LNCaP clone FGC (cell line): ENCODE data around the gene RABGAP1L.
"Not testable (repeated sequence)": the region's sequence is repeated elsewhere in the genome, so short reads cannot be mapped to it uniquely, and the experiment has no call there.

ENCODE experiments used
- DNase-seq: peaks from one replicate; pipeline ENCODE4 v3.0.0-alpha.2; 2011; ENCODE audit warnings: low read depth
- H3K4me3 ChIP-seq: 2 replicates; pipeline ENCODE4 v1.5.1; 2011; ENCODE audit warnings: mild to moderate bottlenecking, low read depth, low read length, control low read depth
- CTCF ChIP-seq: IDR thresholded peaks from 2 replicates; pipeline ENCODE4 v1.5.1; 2012; ENCODE audit warnings: mild to moderate bottlenecking; ENCODE audit not compliant: control insufficient read depth, insufficient read depth; ENCODE audit errors: extremely low read depth

RABGAP1L gene

GRCh38 chr1:174243451-174244000 is 84.2 kb downstream of the RABGAP1L start:
- DNase-seq, result no peak

GRCh38 chr1:174244017-174244416 is 84.7 kb downstream of the RABGAP1L start:
- H3K4me3 ChIP-seq, result no peak overlapping the region
- no peak for DNase-seq
- TF ChIP-seq CTCF, result no peak

More at GRCh38 chr1:174243451-174244000, 84.2 kb downstream of the RABGAP1L start:
- H3K4me3 ChIP-seq, result no peak overlapping the region
- TF ChIP-seq CTCF, result no peak

- DNase-seq, result no peak
- H3K4me3 ChIP-seq, result no peak overlapping the region
- no peak for TF ChIP-seq CTCF
Measured at GRCh38 chr1:174247472-174247871, 88.2 kb downstream of the RABGAP1L start.

GRCh38 chr1:174248041-174248440 is 88.7 kb downstream of the RABGAP1L start:
- DNase-seq, result no peak
- no peak overlapping the region for H3K4me3 ChIP-seq
- TF ChIP-seq CTCF, result no peak

- DNase-seq, H3K4me3 ChIP-seq: not testable (repeated sequence)
Measured at GRCh38 chr1:174256386-174256785, 97.1 kb downstream of the RABGAP1L start.

GRCh38 chr1:174258148-174258550 is 98.8 kb downstream of the RABGAP1L start:
- H3K4me3 ChIP-seq, result no peak overlapping the region
- peak; percentile 34 for DNase-seq

More at GRCh38 chr1:174258148-174258550, 98.8 kb downstream of the RABGAP1L start:
- TF ChIP-seq CTCF, result peak; percentile 52
